GM12878 (cell line): ENCODE data around the gene CCDC182. TPM values are rescaled to one million over a fixed set of nuclear protein-coding genes. Genes with fewer than 3 reads are reported as not detected.

ENCODE experiments used
- ATAC-seq: fragments of 200-7000 bp; cut with Tn5 transposase; 3 replicates; pipeline ENCODE4 v1.9.1; 2020; ENCODE audit warnings: mild to moderate bottlenecking, moderate library complexity
- BruUV-seq: library from RNA; stranded (reverse); fragments of 400-500 nt; replicated peaks from 2 replicates; lab custom pipeline; 2021; lab: Mats Ljungman, UMichigan
- CTCF ChIA-PET: fragments of 300-600 bp; sonication (Branson Sonifier 250); formaldehyde crosslinking; extraction: SDS; loops from one replicate; lab custom pipeline; 2021; ENCODE audit warnings: inconsistent platforms; lab: Yijun Ruan, JAX
- POLR2A ChIA-PET: fragments of 350-600 bp; formaldehyde crosslinking; extraction: SDS; loops from one replicate; lab custom pipeline; 2021; ENCODE audit warnings: inconsistent platforms; lab: Charles Lee
- RAD21 ChIA-PET: fragments of 300-600 bp; sonication (Branson Sonifier 250); formaldehyde crosslinking; loops from one replicate; lab custom pipeline; 2023; ENCODE audit warnings: antibody characterized with exemption; ENCODE audit not compliant: unreplicated experiment; lab: Charles Lee
- SMC1A ChIA-PET: fragments of 300-600 bp; sonication (Branson Sonifier 250); formaldehyde crosslinking; loops from one replicate; lab custom pipeline; 2023; ENCODE audit not compliant: unreplicated experiment, uncharacterized antibody; lab: Charles Lee
- DNase-seq: peaks from one replicate; pipeline ENCODE4 v3.0.0-alpha.2; 2011; ENCODE audit warnings: low read depth, low spot score
- FAIRE-seq: peaks from 3 replicates; lab custom pipeline; 2011; peaks lifted over from hg19 to GRCh38; lab: Jason Lieb, UNC
- H2AFZ ChIP-seq: 2 replicates; pipeline ENCODE4 v1.6.0; 2011; ENCODE audit warnings: low read depth, low read length, control low read depth; ENCODE audit not compliant: control insufficient read depth
- H3K27ac ChIP-seq: 2 replicates; pipeline ENCODE4 v1.5.1; 2011; ENCODE audit warnings: control low read depth; ENCODE audit not compliant: control insufficient read depth, insufficient read depth
- H3K27me3 ChIP-seq, 2 experiments: replicated peaks in 1 of 2; 2 replicates each; pipeline versions ENCODE4 v1.6.0 to v1.6.1; 2011; ENCODE audit warnings: low read length in 1 of 2; ENCODE audit not compliant: control insufficient read depth in 2 of 2, insufficient read depth in 2 of 2
- H3K36me3 ChIP-seq, 2 experiments: 2 replicates each; pipeline ENCODE4 v1.5.1; 2011; ENCODE audit warnings: low read length in 1 of 2; ENCODE audit not compliant: control insufficient read depth in 2 of 2, insufficient read depth in 2 of 2
- H3K4me1 ChIP-seq: 2 replicates; pipeline ENCODE4 v1.6.1; 2011; ENCODE audit warnings: mild to moderate bottlenecking, low read length, moderate library complexity, mixed read lengths; ENCODE audit not compliant: control insufficient read depth, insufficient read depth
- H3K4me2 ChIP-seq: 2 replicates; pipeline ENCODE4 v1.6.0; 2011; ENCODE audit warnings: control low read depth; ENCODE audit not compliant: control insufficient read depth, insufficient read depth
- H3K4me3 ChIP-seq: fragments of 200-600 bp; sonication (generic); 2 replicates; pipeline ENCODE4 v1.5.1; 2016
- H3K79me2 ChIP-seq: 2 replicates; pipeline ENCODE4 v1.6.0; 2011; ENCODE audit warnings: low read length; ENCODE audit not compliant: control insufficient read depth, insufficient read depth
- H3K9ac ChIP-seq: 2 replicates; pipeline ENCODE4 v1.8.0; 2011; ENCODE audit warnings: low read length, control low read depth, mixed read lengths; ENCODE audit not compliant: control insufficient read depth, insufficient read depth
- H3K9me3 ChIP-seq: replicated peaks from 3 replicates; pipeline ENCODE4 v1.5.1; 2011; ENCODE audit warnings: mild to moderate bottlenecking, low read length; ENCODE audit not compliant: control insufficient read depth, insufficient read depth
- H4K20me1 ChIP-seq: 2 replicates; pipeline ENCODE4 v1.6.0; 2011; ENCODE audit not compliant: control insufficient read depth, insufficient read depth
- CHD2 ChIP-seq: IDR thresholded peaks from 2 replicates; pipeline ENCODE4 v1.6.1; 2011; ENCODE audit warnings: low read depth, low read length, improper control_type of control experiment, borderline replicate concordance
- ETV6 ChIP-seq, 2 experiments: fragments of 450-650 bp in 1 of 2; IDR thresholded peaks in 1 of 2; conservative IDR thresholded peaks in 1 of 2; 2 replicates each; pipeline ENCODE4 v1.6.1; 2014; ENCODE audit warnings: antibody characterized with exemption in 1 of 2, borderline replicate concordance in 1 of 2, low read depth in 1 of 2, mild to moderate bottlenecking in 1 of 2, moderate library complexity in 1 of 2
- FOXM1 ChIP-seq: IDR thresholded peaks from 2 replicates; pipeline ENCODE4 v1.6.1; 2012; ENCODE audit warnings: low read depth, mild to moderate bottlenecking, inconsistent platforms, low read length, moderate library complexity
- HCFC1 ChIP-seq: fragments of 150-350 bp; IDR thresholded peaks from 2 replicates; pipeline ENCODE4 v1.6.1; 2014; ENCODE audit warnings: low read length
- MYB ChIP-seq: fragments of 150-350 bp; IDR thresholded peaks from 2 replicates; pipeline ENCODE4 v1.6.1; 2014; ENCODE audit warnings: mild to moderate bottlenecking, low read depth, low read length, borderline replicate concordance
- NBN ChIP-seq: fragments of 450-650 bp; IDR thresholded peaks from 2 replicates; pipeline ENCODE4 v1.6.1; 2016
- NRF1 ChIP-seq: conservative IDR thresholded peaks from 2 replicates; pipeline ENCODE4 v1.6.1; 2011; ENCODE audit warnings: mild to moderate bottlenecking, low read depth, low read length, improper control_type of control experiment
- POLR2A ChIP-seq: IDR thresholded peaks from 2 replicates; pipeline ENCODE4 v1.6.1; 2011; ENCODE audit warnings: low read depth, mild to moderate bottlenecking, low read length
- POLR2AphosphoS5 ChIP-seq: IDR thresholded peaks from 2 replicates; pipeline ENCODE4 v1.6.1; 2011; ENCODE audit warnings: mild to moderate bottlenecking, low read length, inconsistent platforms
- SMAD1 ChIP-seq: fragments of 450-650 bp; IDR thresholded peaks from 2 replicates; pipeline ENCODE4 v1.6.1; 2018; ENCODE audit warnings: mild to moderate bottlenecking, low read depth; ENCODE audit not compliant: partially characterized antibody
- TARDBP ChIP-seq: IDR thresholded peaks from 2 replicates; pipeline ENCODE4 v1.6.1; 2016; ENCODE audit warnings: borderline replicate concordance
- TCF12 ChIP-seq: IDR thresholded peaks from 2 replicates; pipeline ENCODE4 v1.6.1; 2011; ENCODE audit warnings: low read depth, mild to moderate bottlenecking, low read length
- TCF7 ChIP-seq: IDR thresholded peaks from 2 replicates; pipeline ENCODE4 v1.6.1; 2014; ENCODE audit warnings: antibody characterized with exemption, borderline replicate concordance
- WGBS: methylation state at CpG from one replicate; pipeline ENCODE4 v1.1.6; 2016; ENCODE audit warnings: low lambda C conversion rate; ENCODE audit not compliant: insufficient replicate concordance, insufficient coverage; ENCODE audit errors: missing lambda C conversion rate; 5-methylcytosine and 5-hydroxymethylcytosine counted together
- in situ Hi-C: fragments of 300-500 bp; cut with MboI; formaldehyde crosslinking; loops from 9 replicates; pipeline ENCODE4 v1.14.3; 2018; ENCODE audit warnings: mixed read lengths
- intact Hi-C: fragments of 100-400 bp; cut with micrococcal nuclease; formaldehyde crosslinking; loops from one replicate; pipeline ENCODE4 v1.14.2; 2022; ENCODE audit not compliant: unreplicated experiment
- polyA plus RNA-seq, 11 experiments: library from polyadenylated mRNA; depleted of rRNA in 4 of 11; unstranded in 6 of 11; stranded (reverse) in 5 of 11; fragments of >200 nt; fragmentation: Nextera tagmentation in 4 of 11; fragmentation: Illumina TruSeq in 1 of 11; extraction: Ambion mirVana in 4 of 11; extraction: Trizol in 1 of 11; gene quantifications; 1 replicate in 1 of 11; 2 replicates in 10 of 11; pipeline versions ENCODE4 v1.2.1 to v1.2.3, GENCODE V29; 2011 to 2016; ENCODE audit warnings: inconsistent platforms in 2 of 11, missing spikeins in 2 of 11, low read depth in 1 of 11
- total RNA-seq, 4 experiments: library from RNA; depleted of rRNA in 3 of 4; stranded (reverse); fragments of >200 nt in 3 of 4; fragmentation: Illumina TruSeq in 1 of 4; extraction: Trizol in 1 of 4; gene quantifications; 2 replicates each; pipeline versions ENCODE4 v1.2.1 to v1.2.3, GENCODE V29; 2013 to 2021

The CCDC182 gene
- total and polyA plus RNA-seq, 10 of the 15 experiments (the other 5 are each of a cell fraction or from before 2014, with no cell fraction given), result not detected

- Histone ChIP-seq H3K4me1 (no peaks in the 10 kb centered on the region), H3K9me3 (no peaks in the 10 kb centered on the region), H3K4me3 (no peak overlapping the region), H3K79me2 (no peaks in the 10 kb centered on the region), H2AFZ (no peak overlapping the region), H3K4me2 (no peak overlapping the region), H3K27ac (no peak overlapping the region), H3K9ac (no peak overlapping the region), H3K27me3 (peaks cover 3 to 10% of the 10 kb centered on the region in 2 experiments), H4K20me1 (no peaks in the 10 kb centered on the region), H3K36me3 (no peaks in the 10 kb centered on the region)
- RAD21 ChIA-PET, result interaction anchor here (2.5 kb wide), 1 partner anchor 19 kb away, joined by 5 read pairs; no protein-coding TSS in a partner anchor
- no TSS peak for BruUV-seq
- TF ChIP-seq CHD2, result no peak
- TF ChIP-seq FOXM1, result no peak
- TF ChIP-seq MYB, result no peak
- TF ChIP-seq HCFC1, result no peak
- no peak for TF ChIP-seq SMAD1
- no peak for TF ChIP-seq POLR2AphosphoS5
- no peak for TF ChIP-seq TCF12
- no peak for TF ChIP-seq NRF1
- no peak for TF ChIP-seq TARDBP
- no peak for TF ChIP-seq NBN
- no peak for TF ChIP-seq ETV6 (conservative IDR thresholded peaks at IDR 0.05 in 1 of 2, IDR thresholded peaks at IDR 0.05 in 1 of 2; ENCODE audit: borderline replicate concordance in 1 of 2, low read depth in 1 of 2)
- TF ChIP-seq TCF7, result no peak
- TF ChIP-seq POLR2A, result no peak
- no peak for FAIRE-seq
- SMC1A ChIA-PET, result interaction anchor here (0.7 to 1.2 kb wide), 3 partner anchors 31 to 1001 kb away, joined by 3 read pairs; no protein-coding TSS in a partner anchor
- POLR2A ChIA-PET, result no interaction called here
- intact Hi-C loops (no loop called here), in situ Hi-C loops (no loop called here)
- 27% methylated on average over 2 of the region's 2 CpGs for whole genome bisulfite sequencing
- CTCF ChIA-PET, result interaction anchor here (0.8 to 3.5 kb wide), 4 partner anchors 10 to 523 kb away, joined by 3 to 23 read pairs (median 3); no protein-coding TSS in a partner anchor
- no peak for ATAC-seq
- no peak for DNase-seq
Measured at GRCh38 chr17:57766318-57766943, 21.3 kb upstream of the CCDC182 start.
